ENCODE measurements around the gene TSTD1. TPM values are rescaled to one million over a fixed set of nuclear protein-coding genes. Genes with fewer than 3 reads are reported as not detected.
A peak's percentile ranks its signal among the peaks of the same experiment; 100 is the strongest.

The TSTD1 gene
- total and polyA plus RNA-seq, 7 donors: 10.5 to 609 (median 46.4) TPM

DNA sequence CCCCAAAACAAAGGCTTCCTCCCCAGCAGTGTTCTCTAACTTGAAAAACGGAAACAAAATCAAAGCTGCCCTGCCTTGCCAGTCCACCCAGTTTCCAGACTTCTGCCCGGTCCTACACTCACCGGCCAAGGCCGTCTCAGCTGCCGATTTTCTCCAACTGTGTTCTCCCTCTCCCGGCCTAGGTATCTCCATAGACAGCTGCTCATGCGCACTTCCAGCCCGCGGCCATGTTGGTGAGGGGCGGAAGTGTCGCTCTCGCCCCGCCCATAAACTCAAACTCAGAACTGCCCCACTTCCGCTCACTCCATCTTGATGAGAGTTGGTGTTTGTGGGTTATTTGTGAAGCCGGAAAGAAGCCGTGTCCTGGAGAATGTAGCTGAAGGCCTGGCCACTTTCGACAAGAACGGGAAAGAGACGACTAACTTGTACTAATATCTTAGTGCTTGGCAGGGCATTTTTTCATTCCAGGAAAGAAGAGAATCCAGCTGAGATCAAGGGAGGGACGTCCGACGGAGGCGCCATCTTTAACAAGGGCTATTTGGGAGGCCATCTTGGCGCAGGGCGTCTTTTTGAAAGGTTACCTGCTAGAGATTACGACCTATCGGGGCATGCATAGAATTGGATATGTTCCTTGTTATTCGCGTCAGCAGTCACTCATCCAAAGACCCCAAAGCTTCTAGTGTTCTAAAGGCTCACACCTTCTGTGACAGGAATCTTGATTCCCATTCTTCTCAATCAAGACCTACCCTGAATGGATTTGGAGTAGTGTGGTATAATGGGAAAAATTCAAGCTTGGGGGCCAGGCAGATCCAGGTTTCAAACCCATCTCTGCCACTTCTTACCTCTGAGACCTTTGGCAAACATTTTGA lies 7.2 kb upstream of the TSTD1 start, which contains the start of gene USF1:
USF1 (minus strand) TSS at position 242 of the 869 bp plus-strand sequence. CDS start 2,702 bp downstream, outside the sequence.
- Histone ChIP-seq H3K9me3 (no peaks in the 10 kb centered on the region), H3K4me3 (peak within 1 kb of the TSS; percentile 74 to 88 (median 81)), H3K4me1 (peaks cover 0 to 20% (median 15%) of the 10 kb centered on the region in 4 donors), H3K36me3 (peaks cover 13 to 22% (median 19%) of the 10 kb centered on the region in 4 donors), H3K27ac (peak within 1 kb of the TSS; percentile 90 to 96 (median 94)), H3K27me3 (no peaks in the 10 kb centered on the region)
- TF ChIP-seq POLR2A (IDR thresholded peaks at IDR 0.05) (peak; percentile 48 to 61), POLR2AphosphoS5 (IDR thresholded peaks at IDR 0.05) (peak; percentile 69 to 86 (median 78))
- TF ChIP-seq, protein P1, sequence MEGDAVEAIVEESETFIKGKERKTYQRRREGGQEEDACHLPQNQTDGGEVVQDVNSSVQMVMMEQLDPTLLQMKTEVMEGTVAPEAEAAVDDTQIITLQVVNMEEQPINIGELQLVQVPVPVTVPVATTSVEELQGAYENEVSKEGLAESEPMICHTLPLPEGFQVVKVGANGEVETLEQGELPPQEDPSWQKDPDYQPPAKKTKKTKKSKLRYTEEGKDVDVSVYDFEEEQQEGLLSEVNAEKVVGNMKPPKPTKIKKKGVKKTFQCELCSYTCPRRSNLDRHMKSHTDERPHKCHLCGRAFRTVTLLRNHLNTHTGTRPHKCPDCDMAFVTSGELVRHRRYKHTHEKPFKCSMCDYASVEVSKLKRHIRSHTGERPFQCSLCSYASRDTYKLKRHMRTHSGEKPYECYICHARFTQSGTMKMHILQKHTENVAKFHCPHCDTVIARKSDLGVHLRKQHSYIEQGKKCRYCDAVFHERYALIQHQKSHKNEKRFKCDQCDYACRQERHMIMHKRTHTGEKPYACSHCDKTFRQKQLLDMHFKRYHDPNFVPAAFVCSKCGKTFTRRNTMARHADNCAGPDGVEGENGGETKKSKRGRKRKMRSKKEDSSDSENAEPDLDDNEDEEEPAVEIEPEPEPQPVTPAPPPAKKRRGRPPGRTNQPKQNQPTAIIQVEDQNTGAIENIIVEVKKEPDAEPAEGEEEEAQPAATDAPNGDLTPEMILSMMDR (IDR thresholded peaks at IDR 0.05): no peak
- 0 to 1% methylated on average over 29 of the region's 29 CpGs for WGBS, 2 donors
- intact Hi-C loops (cut with DNase I): loop anchor here (2.0 to 10.0 kb wide), 3 partner anchors 53 to 349 kb away; partner anchors contain the start of genes KLHDC9, NIT1 and PFDN2
- peak; percentile 96 for DNase-seq

GRCh38 chr1:161044908-161045735 lies 6.4 kb upstream of the TSTD1 start:
- Histone ChIP-seq H3K9me3 (no peaks in the 10 kb centered on the region), H3K4me3 (peak overlapping the region; percentile 74 to 88 (median 81)), H3K27ac (peak overlapping the region; percentile 90 to 96 (median 94)), H3K27me3 (no peaks in the 10 kb centered on the region), H3K36me3 (peaks cover 20 to 30% (median 28%) of the 10 kb centered on the region in 4 donors), H3K4me1 (peaks cover 0 to 20% (median 15%) of the 10 kb centered on the region in 4 donors)
- TF ChIP-seq, protein P1 (IDR thresholded peaks at IDR 0.05): no peak
- peak in 3 of 4 donors; percentile 58 to 64 (median 61) for TF ChIP-seq POLR2AphosphoS5 (IDR thresholded peaks at IDR 0.05)
- TF ChIP-seq POLR2A (IDR thresholded peaks at IDR 0.05): no peak
- TF ChIP-seq EP300 (IDR thresholded peaks at IDR 0.05): no peak
- intact Hi-C loops (cut with DNase I): loop anchor here (5.0 to 10.0 kb wide), 2 partner anchors 72 to 350 kb away; partner anchors contain the start of genes NIT1 and PFDN2
- 1% methylated on average over 48 of the region's 48 CpGs for WGBS, 2 donors
- peak; percentile 87 for DNase-seq

DNA sequence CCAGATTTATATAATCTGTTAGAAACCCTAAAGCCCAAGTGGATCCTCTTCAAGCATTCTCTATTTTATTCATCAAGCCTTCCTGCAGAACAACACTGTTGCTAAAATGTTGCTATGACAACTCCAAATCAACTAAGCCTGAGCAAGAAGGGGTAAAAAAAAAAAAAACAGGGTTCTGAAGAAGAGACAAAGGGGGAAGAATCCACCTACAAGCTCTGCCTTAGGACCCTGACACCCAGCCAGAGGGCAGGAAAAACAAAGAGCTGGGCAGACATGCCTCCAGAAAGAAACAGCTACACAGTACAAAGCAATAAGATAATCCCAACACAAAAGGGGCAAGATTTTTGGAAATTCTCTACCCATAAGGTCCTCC lies 5.8 kb upstream of the TSTD1 start:
- no peak for DNase-seq
- peaks cover 26 to 36% (median 34%) of the 10 kb centered on the region in 4 donors for H3K36me3 ChIP-seq
- H3K27me3 ChIP-seq: no peaks in the 10 kb centered on the region
- intact Hi-C loops (cut with DNase I): loop anchor here (10.0 kb wide), 1 partner anchor 350 kb away; no protein-coding TSS in a partner anchor
- H3K4me3 ChIP-seq: peak overlapping the region; percentile 74 to 88 (median 81)
- peak overlapping the region; percentile 90 to 96 (median 94) for H3K27ac ChIP-seq
- TF ChIP-seq EP300 (IDR thresholded peaks at IDR 0.05) (no peak), POLR2A (IDR thresholded peaks at IDR 0.05) (no peak)
- TF ChIP-seq, protein P1 (IDR thresholded peaks at IDR 0.05): no peak
- H3K9me3 ChIP-seq: no peaks in the 10 kb centered on the region
- peaks cover 0 to 20% (median 15%) of the 10 kb centered on the region in 4 donors for H3K4me1 ChIP-seq

DNA sequence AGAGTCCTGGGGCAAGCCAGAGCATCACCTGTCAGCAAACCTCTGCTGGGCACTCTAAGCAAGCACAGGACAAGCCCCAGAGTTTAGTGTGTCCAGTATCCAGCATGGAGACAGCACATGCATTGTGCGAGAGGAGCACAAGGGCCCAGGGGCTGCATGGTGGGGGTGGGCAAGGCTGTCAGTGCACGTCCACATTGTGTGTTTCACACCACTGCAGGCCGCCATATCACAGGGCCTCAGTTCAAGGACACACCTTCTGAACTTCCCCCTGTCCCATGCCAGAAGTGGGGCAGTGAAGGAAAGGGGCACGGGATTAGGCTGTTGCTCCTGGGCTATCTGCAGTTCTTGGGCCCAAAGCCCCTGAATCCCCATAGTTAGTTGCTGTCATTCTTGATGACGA lies 782 bp upstream of the TSTD1 start:
- Histone ChIP-seq H3K4me3 (no peak overlapping the region), H3K4me1 (peaks cover 0 to 22% (median 12%) of the 10 kb centered on the region in 4 donors), H3K27me3 (no peaks in the 10 kb centered on the region), H3K36me3 (peaks cover 29 to 40% (median 37%) of the 10 kb centered on the region in 4 donors), H3K9me3 (no peaks in the 10 kb centered on the region), H3K27ac (no peak overlapping the region)
- intact Hi-C loops (cut with DNase I): no loop called here
- WGBS, 2 donors: 54 to 75% methylated on average over 5 of the region's 5 CpGs
- TF ChIP-seq, protein P1 (IDR thresholded peaks at IDR 0.05): no peak
- TF ChIP-seq POLR2AphosphoS5 (IDR thresholded peaks at IDR 0.05) (no peak), EP300 (IDR thresholded peaks at IDR 0.05) (no peak), POLR2A (IDR thresholded peaks at IDR 0.05) (no peak)
- no peak for DNase-seq
